ENCODE results near the gene CMYA5.
"Not testable (repeated sequence)": the region's sequence is repeated elsewhere in the genome, so short reads cannot be mapped to it uniquely, and the experiment has no call there.

Gene CMYA5

GRCh38 chr5:79689541-79690466 is at the start of gene CMYA5:
TSS of gene CMYA5 (plus strand) at chr5:79689836. CDS start at chr5:79689908, 72 bp downstream.
- peak; percentile 31 for DNase-seq

GRCh38 chr5:79640571-79641055 is 49.0 kb upstream of the CMYA5 start:
- DNase-seq = peak; percentile 2

GRCh38 chr5:79641414-79641813 is 48.2 kb upstream of the CMYA5 start:
- DNase-seq = no peak

DNA sequence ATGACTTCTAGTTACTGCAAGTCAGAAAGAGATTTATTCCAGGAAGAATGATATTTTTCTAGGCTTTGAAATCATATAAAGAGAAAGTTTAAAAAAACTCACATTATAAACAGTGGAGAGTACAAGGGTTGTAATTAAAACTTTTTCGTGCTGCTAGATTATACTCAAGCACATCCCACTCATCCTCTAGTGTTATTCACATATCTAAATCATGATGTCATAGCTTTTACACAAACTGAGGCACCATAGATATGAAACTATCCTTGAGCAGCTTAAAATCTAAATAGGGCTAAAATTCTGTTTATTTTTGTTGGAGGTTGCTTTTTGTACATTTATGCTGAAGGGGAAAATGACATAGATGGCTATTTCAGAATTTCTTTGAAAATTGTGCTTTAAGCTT is 47.4 kb upstream of the CMYA5 start:
- peak; percentile 2 for DNase-seq

- no peak for DNase-seq
Observed at GRCh38 chr5:79653843-79654242, 35.8 kb upstream of the CMYA5 start.

GRCh38 chr5:79663212-79663611 is 26.4 kb upstream of the CMYA5 start:
- no peak for DNase-seq

GRCh38 chr5:79666758-79667157 is 22.9 kb upstream of the CMYA5 start:
- no peak for DNase-seq

- DNase-seq = no peak
Observed at GRCh38 chr5:79672392-79672791, 17.2 kb upstream of the CMYA5 start.

- DNase-seq = not testable (repeated sequence)
Observed at GRCh38 chr5:79676354-79676753, 13.3 kb upstream of the CMYA5 start.

DNA sequence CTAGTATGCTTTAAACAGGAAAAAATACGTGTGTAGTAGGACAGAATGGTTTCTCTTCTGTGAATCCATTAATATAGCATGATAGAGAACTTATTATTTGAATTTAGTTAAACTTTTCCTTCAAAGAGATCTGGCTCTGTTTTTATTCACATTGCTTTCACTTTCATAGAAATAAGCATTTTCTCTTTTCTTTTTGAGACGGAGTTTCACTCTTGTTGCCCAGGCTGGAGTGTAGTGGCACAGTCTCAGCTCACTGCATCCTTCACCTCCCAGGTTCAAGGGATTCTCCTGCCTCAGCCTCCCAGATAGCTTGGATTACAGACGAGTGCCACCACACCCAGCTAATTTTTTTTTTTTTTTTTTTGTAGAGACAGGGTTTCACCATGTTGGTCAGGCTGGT is 7.5 kb upstream of the CMYA5 start:
- DNase-seq = not testable (repeated sequence)

DNA sequence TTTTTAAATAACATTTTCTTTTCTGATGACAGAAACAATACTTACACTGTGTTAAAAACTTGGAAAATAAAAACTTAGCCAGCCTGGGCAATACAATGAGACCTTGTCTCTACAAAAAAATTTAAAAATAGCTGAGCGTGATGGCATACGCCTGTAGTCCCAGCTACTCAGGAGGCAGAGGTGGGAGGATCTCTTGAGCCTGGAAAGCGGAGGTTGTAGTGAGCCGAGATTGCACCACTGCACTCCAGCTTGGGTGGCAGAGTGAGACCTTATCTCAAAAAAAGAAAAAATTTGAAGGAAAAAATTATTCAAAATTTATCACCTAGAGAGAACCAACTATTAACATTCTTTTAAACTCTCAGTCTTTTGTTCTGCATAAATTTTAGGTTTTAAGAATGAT is 4.9 kb upstream of the CMYA5 start:
- no peak for DNase-seq

GRCh38 chr5:79685627-79686026 is 4.0 kb upstream of the CMYA5 start:
- no peak for DNase-seq

GRCh38 chr5:79686799-79687198 is 2.8 kb upstream of the CMYA5 start:
- DNase-seq = peak; percentile 35

- no peak for DNase-seq
Observed at GRCh38 chr5:79687889-79688288, 1.7 kb upstream of the CMYA5 start.

GRCh38 chr5:79691007-79691406 is 1.4 kb downstream of the CMYA5 start:
- no peak for DNase-seq

- no peak for DNase-seq
Observed at GRCh38 chr5:79692596-79692995, 3.0 kb downstream of the CMYA5 start.

DNA sequence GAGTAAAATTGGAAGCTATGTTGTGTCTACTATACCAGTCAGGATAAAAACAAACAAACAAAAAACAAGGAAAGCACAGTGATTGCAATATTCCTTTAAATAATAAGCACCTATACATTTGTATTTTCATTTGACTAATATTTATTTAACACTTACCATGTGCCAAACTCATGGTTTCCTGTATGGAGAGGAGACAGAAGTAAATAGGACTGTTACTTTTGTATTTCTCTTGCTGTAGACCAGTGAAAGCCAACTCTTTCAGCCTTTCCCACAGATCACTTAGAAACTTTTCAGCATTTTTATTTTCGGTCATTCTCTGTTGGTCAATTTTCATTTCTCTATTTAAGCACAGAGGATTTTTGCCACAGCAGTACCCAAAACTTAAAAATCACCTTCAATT is 4.5 kb downstream of the CMYA5 start:
- no peak for DNase-seq

GRCh38 chr5:79694652-79695051 is 5.0 kb downstream of the CMYA5 start:
- no peak for DNase-seq

- DNase-seq = no peak
Observed at GRCh38 chr5:79695526-79695925, 5.9 kb downstream of the CMYA5 start.

DNA sequence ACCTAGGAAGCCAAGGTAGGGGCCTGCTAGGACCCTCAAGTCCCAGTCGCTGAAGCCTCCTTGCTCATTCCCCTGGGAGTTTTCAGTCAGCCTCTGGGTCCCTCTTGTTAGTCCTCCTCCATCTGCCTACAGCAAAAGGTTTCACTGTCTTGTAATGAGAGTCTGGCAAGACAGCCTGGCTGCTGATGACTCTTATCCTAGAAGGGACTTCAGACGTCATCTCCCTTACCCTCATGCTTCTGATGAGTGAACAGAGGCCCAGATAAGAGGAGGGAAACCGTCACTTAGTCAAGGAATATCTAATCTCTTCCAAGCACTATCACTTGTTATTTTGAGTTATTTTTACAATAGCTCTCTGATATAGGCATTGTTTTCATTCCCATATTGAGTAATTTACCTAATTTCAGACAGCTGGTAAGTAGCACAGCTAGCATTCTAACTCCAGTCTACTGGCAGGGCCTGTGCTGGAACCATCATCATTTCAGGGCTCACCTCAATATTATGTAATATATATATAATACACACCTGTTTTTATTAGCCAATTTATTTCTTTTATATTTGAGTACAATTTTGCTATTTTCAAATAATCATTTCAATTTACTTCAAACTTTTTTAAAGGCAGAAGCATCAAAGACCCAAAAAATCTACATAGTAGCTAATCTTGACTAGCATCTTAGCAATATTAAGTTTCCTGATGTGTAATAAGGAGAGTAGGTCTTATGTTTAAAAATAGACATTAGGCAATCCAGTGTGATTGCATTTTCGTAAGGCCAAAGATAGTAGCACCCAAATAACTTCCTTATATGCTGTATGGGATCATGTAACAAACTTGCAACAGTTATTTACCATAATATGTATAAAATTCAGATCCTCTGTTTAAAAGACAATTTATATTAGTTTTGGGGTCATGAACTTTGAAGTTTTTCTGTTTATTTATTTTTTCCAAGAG is 7.9 kb downstream of the CMYA5 start:
- peak; percentile 26 for DNase-seq

GRCh38 chr5:79699763-79700400 is 10.2 kb downstream of the CMYA5 start:
- DNase-seq = no peak

- DNase-seq = peak; percentile 27
Observed at GRCh38 chr5:79702606-79703380, 13.2 kb downstream of the CMYA5 start.

Measured in fibroblast of skin of right biceps (primary cell).